T47D (cell line): Measurements from ENCODE around the gene SLC35D2.
"Not testable (repeated sequence)": the region's sequence is repeated elsewhere in the genome, so short reads cannot be mapped to it uniquely, and the experiment has no call there.

Source experiments
- DNase-seq, 2 experiments: peaks; one replicate each; pipeline versions ENCODE4 v3.0.0 to v3.0.0-alpha.2; 2011 to 2012; ENCODE audit warnings: low read depth in 1 of 2, low spot score in 1 of 2
- JUND ChIP-seq: IDR thresholded peaks from 2 replicates; pipeline ENCODE4 v1.6.1; 2012; ENCODE audit warnings: low read depth
- in situ Hi-C: cut with HindIII; loops from 2 replicates; pipeline ENCODE4 v1.10.0; 2016; ENCODE audit warnings: low sequenced_read_pairs, low pct_unique_long_range_greater_than_20kb

Gene SLC35D2

GRCh38 chr9:96338299-96338698, 45.2 kb downstream of the SLC35D2 start:
- in situ Hi-C loops = no loop called here
- no peak for TF ChIP-seq JUND
- DNase-seq = no peak

GRCh38 chr9:96333958-96334357, 49.6 kb downstream of the SLC35D2 start:
- TF ChIP-seq JUND = no peak
- in situ Hi-C loops = no loop called here
- no peak for DNase-seq

GRCh38 chr9:96331236-96331947, 52.1 kb downstream of the SLC35D2 start:
- in situ Hi-C loops = no loop called here
- TF ChIP-seq JUND = no peak
- no peak for DNase-seq

GRCh38 chr9:96327694-96328352, 55.7 kb downstream of the SLC35D2 start:
- in situ Hi-C loops = no loop called here
- DNase-seq = peak; percentile 16 to 52
- TF ChIP-seq JUND = no peak

GRCh38 chr9:96323169-96323568, 60.3 kb downstream of the SLC35D2 start:
- TF ChIP-seq JUND = no peak
- DNase-seq = no peak
- in situ Hi-C loops = no loop called here

GRCh38 chr9:96322736-96323135, 60.8 kb downstream of the SLC35D2 start:
- in situ Hi-C loops, DNase-seq: not testable (repeated sequence)

- DNase-seq, in situ Hi-C loops: not testable (repeated sequence)
Measured at GRCh38 chr9:96322210-96322609, 61.3 kb downstream of the SLC35D2 start.

- in situ Hi-C loops = no loop called here
- no peak for DNase-seq
- no peak for TF ChIP-seq JUND
Measured at GRCh38 chr9:96321515-96321914, 62.0 kb downstream of the SLC35D2 start.

GRCh38 chr9:96320749-96321280, 62.7 kb downstream of the SLC35D2 start:
- DNase-seq = no peak
- in situ Hi-C loops = no loop called here
- TF ChIP-seq JUND = no peak

GRCh38 chr9:96318921-96319565, 64.5 kb downstream of the SLC35D2 start:
- no peak for DNase-seq
- TF ChIP-seq JUND = no peak
- in situ Hi-C loops = no loop called here

GRCh38 chr9:96317335-96317980, 66.1 kb downstream of the SLC35D2 start:
- in situ Hi-C loops = no loop called here
- no peak for TF ChIP-seq JUND
- peak; percentile 26 to 63 for DNase-seq

- DNase-seq = no peak
- in situ Hi-C loops = no loop called here
- no peak for TF ChIP-seq JUND
Measured at GRCh38 chr9:96309850-96310249, 73.7 kb downstream of the SLC35D2 start.

GRCh38 chr9:96306958-96307357, 76.6 kb downstream of the SLC35D2 start:
- DNase-seq, in situ Hi-C loops: not testable (repeated sequence)
